K562 (cell line): Measurements from ENCODE around the gene GNL3. TPM values are rescaled to one million over a fixed set of nuclear protein-coding genes. Genes with fewer than 3 reads are reported as not detected.

Experiments used
- ASH1L ChIP-seq: fragments of 450-650 bp; IDR thresholded peaks from 2 replicates; pipeline ENCODE4 v1.6.1; 2018; ENCODE audit warnings: borderline replicate concordance, mild to moderate bottlenecking, low read depth; ENCODE audit not compliant: partially characterized antibody
- CBX8 ChIP-seq: fragments of 200-600 bp; sonication (generic); IDR thresholded peaks from 2 replicates; pipeline ENCODE4 v1.6.1; 2012; ENCODE audit warnings: borderline replicate concordance, mixed run types, low read depth, mild to moderate bottlenecking, moderate library complexity, mixed read lengths, low read length, control low read depth, inconsistent platforms; ENCODE audit not compliant: poor library complexity, severe bottlenecking; ENCODE audit errors: extremely low read depth
- NR2C2 ChIP-seq, 2 experiments: fragments of 200-800 bp in 1 of 2; sonication (Bioruptor generic) in 1 of 2; sonication (generic) in 1 of 2; formaldehyde crosslinking in 1 of 2; IDR thresholded peaks; 2 replicates each; pipeline versions ENCODE4 v1.6.1 to v1.8.0; 2016 to 2022; ENCODE audit warnings: mild to moderate bottlenecking in 1 of 2, missing compliant biosample characterization in 1 of 2, missing genetic modification characterization in 1 of 2, missing genetic modification reagents in 1 of 2
- PRDM10 ChIP-seq: fragments of 450-650 bp; IDR thresholded peaks from 2 replicates; pipeline ENCODE4 v1.6.1; 2018; ENCODE audit not compliant: partially characterized antibody
- RNF219 ChIP-seq: fragments of 250-450 bp; sonication (Bioruptor Pico); IDR thresholded peaks from 2 replicates; pipeline ENCODE4 v1.5.0; 2022; ENCODE audit warnings: mild to moderate bottlenecking
- SMARCA4 ChIP-seq: fragments of 450-650 bp; IDR thresholded peaks from 2 replicates; pipeline ENCODE4 v1.6.1; 2016
- SNAPC5 ChIP-seq: fragments of 250-450 bp; sonication (Bioruptor Pico); IDR thresholded peaks from 2 replicates; pipeline ENCODE4 v1.8.0; 2021; ENCODE audit warnings: moderate library complexity, mild to moderate bottlenecking, inconsistent platforms
- ZNF134 ChIP-seq: fragments of 250-450 bp; sonication (Bioruptor Pico); conservative IDR thresholded peaks from 2 replicates; pipeline ENCODE4 v1.4.0; 2020
- ZNF277 ChIP-seq: fragments of 250-450 bp; sonication (Bioruptor Pico); IDR thresholded peaks from 2 replicates; pipeline ENCODE4 v1.8.0; 2022; ENCODE audit warnings: inconsistent platforms, mild to moderate bottlenecking, moderate library complexity, borderline replicate concordance
- ZNF384 ChIP-seq: IDR thresholded peaks from 2 replicates; pipeline ENCODE4 v1.6.1; 2012; ENCODE audit warnings: low read depth, low read length, improper control_type of control experiment
- ZNF449 ChIP-seq: fragments of 250-450 bp; sonication (Bioruptor Pico); IDR thresholded peaks from 2 replicates; pipeline ENCODE4 v1.8.0; 2022; ENCODE audit warnings: moderate library complexity, mild to moderate bottlenecking, inconsistent platforms
- ZNF639 ChIP-seq, 2 experiments: fragments of 200-800 bp in 1 of 2; sonication (Bioruptor generic) in 1 of 2; sonication (generic) in 1 of 2; formaldehyde crosslinking in 1 of 2; IDR thresholded peaks in 1 of 2; conservative IDR thresholded peaks in 1 of 2; 2 replicates each; pipeline versions ENCODE4 v1.5.0 to v1.6.1; 2016 to 2020; ENCODE audit warnings: missing compliant biosample characterization in 1 of 2, missing genetic modification characterization in 1 of 2, missing genetic modification reagents in 1 of 2
- ZNF740 ChIP-seq, 3 experiments: fragments of 200-800 bp in 1 of 3; sonication (Bioruptor generic) in 1 of 3; sonication (generic) in 1 of 3; formaldehyde crosslinking in 1 of 3; IDR thresholded peaks; 2 replicates each; pipeline versions ENCODE4 v1.6.1 to v1.8.0; 2016 to 2022; ENCODE audit warnings: mild to moderate bottlenecking in 2 of 3, missing compliant biosample characterization in 2 of 3, missing genetic modification characterization in 2 of 3, missing genetic modification reagents in 1 of 3
- polyA plus RNA-seq, 8 experiments: library from polyadenylated mRNA; depleted of rRNA in 4 of 8; stranded (reverse) in 5 of 8; unstranded in 3 of 8; fragments of >200 nt; fragmentation: Nextera tagmentation in 2 of 8; fragmentation: Illumina TruSeq in 1 of 8; extraction: Ambion mirVana in 2 of 8; extraction: Trizol in 1 of 8; gene quantifications; 2 replicates each; pipeline versions ENCODE4 v1.2.1 to v1.2.3, GENCODE V29; 2011 to 2014; ENCODE audit warnings: inconsistent platforms in 1 of 8, missing spikeins in 1 of 8
- total RNA-seq, 7 experiments: library from RNA; depleted of rRNA in 6 of 7; stranded (reverse); fragments of >200 nt in 6 of 7; fragmentation: Illumina TruSeq in 2 of 7; extraction: Trizol in 2 of 7; gene quantifications; 2 replicates each; pipeline versions ENCODE4 v1.2.1 to v1.2.3, GENCODE V29; 2011 to 2021; ENCODE audit warnings: low replicate concordance in 1 of 7

The GNL3 gene
- total and polyA plus RNA-seq, 9 of the 15 experiments (the other 6 are each of a cell fraction or from before 2014, with no cell fraction given) = 132 to 313 (median 220) TPM

GRCh38 chr3:52682016-52682415 is 3.8 kb upstream of the GNL3 start (continued):
- TF ChIP-seq ZNF277 = no peak
- peak; percentile 56 for TF ChIP-seq PRDM10
- no peak for TF ChIP-seq CBX8
- peak; percentile 47; the same call in 1 of the 2 replicates for TF ChIP-seq ZNF384
- TF ChIP-seq ASH1L = no peak
- no peak for TF ChIP-seq RNF219 (CRISPR knock-in tag)
- TF ChIP-seq ZNF134 (CRISPR knock-in tag) = no peak
- TF ChIP-seq NR2C2 (CRISPR knock-in tag; IDR thresholded peaks at IDR 0.05) = no peak
- peak; percentile 43 for TF ChIP-seq NR2C2 (tag; IDR thresholded peaks at IDR 0.05)
- TF ChIP-seq ZNF740 (CRISPR knock-in tag; IDR thresholded peaks at IDR 0.05) = no peak
- no peak for TF ChIP-seq ZNF740 (tag; IDR thresholded peaks at IDR 0.05)
- no peak for TF ChIP-seq ZNF449 (CRISPR knock-in tag)
- 0 out of 4 replicates have a peak, but pooled peaks of 1 of the 2 experiments have one; percentile 33 for TF ChIP-seq ZNF639 (CRISPR knock-in tag; conservative IDR thresholded peaks at IDR 0.05 in 1 of 2, IDR thresholded peaks at IDR 0.05 in 1 of 2)
- no peak for TF ChIP-seq SNAPC5 (CRISPR knock-in tag)
- TF ChIP-seq SMARCA4 = no peak
